HEK293 (cell line): Measurements from ENCODE around the gene ZSCAN18.

ENCODE experiments used
- CTCF ChIA-PET: fragments of 350-600 bp; formaldehyde crosslinking; extraction: SDS; loops from one replicate; lab custom pipeline; 2021; ENCODE audit warnings: antibody characterized with exemption; lab: Yijun Ruan, JAX
- POLR2A ChIA-PET: fragments of 300-600 bp; formaldehyde crosslinking; extraction: SDS; loops from one replicate; lab custom pipeline; 2020; ENCODE audit warnings: antibody characterized with exemption, inconsistent platforms; lab: Yijun Ruan, JAX
- H3K27ac ChIP-seq: fragments of 200-500 bp; sonication (Bioruptor generic); 2 replicates; pipeline ENCODE4 v1.5.1; 2014; ENCODE audit warnings: low read depth, low read length, control low read depth, inconsistent platforms; ENCODE audit errors: extremely low read depth
- H3K36me3 ChIP-seq, 2 experiments: fragments of 200-500 bp in 1 of 2; sonication (Bioruptor generic) in 1 of 2; 1 replicate in 1 of 2; 2 replicates in 1 of 2; pipeline ENCODE4 v1.5.1; 2014 to 2017; ENCODE audit warnings: inconsistent platforms in 2 of 2, low read length in 2 of 2; ENCODE audit not compliant: control insufficient read depth in 2 of 2, insufficient read depth in 1 of 2
- H3K4me1 ChIP-seq: fragments of 200-500 bp; sonication (Bioruptor generic); 2 replicates; pipeline ENCODE4 v1.5.1; 2014; ENCODE audit warnings: mild to moderate bottlenecking, low read length, inconsistent platforms; ENCODE audit not compliant: control insufficient read depth, insufficient read depth
- H3K4me3 ChIP-seq: 2 replicates; pipeline ENCODE4 v1.5.1; 2011; ENCODE audit warnings: low read depth, mild to moderate bottlenecking, control low read depth, low read length, moderate library complexity
- H3K9me3 ChIP-seq: fragments of 200-500 bp; sonication (Bioruptor generic); 2 replicates; pipeline ENCODE4 v1.5.1; 2014; ENCODE audit warnings: low read depth, low read length, inconsistent platforms; ENCODE audit not compliant: control insufficient read depth, insufficient read depth
- AEBP2 ChIP-seq: fragments of 450-650 bp; formaldehyde crosslinking; IDR thresholded peaks from 2 replicates; pipeline ENCODE4 v1.5.1; 2016; ENCODE audit warnings: missing biosample characterization, missing genetic modification characterization, borderline replicate concordance
- FEZF1 ChIP-seq: fragments of 450-650 bp; formaldehyde crosslinking; IDR thresholded peaks from 2 replicates; pipeline ENCODE4 v1.5.1; 2016; ENCODE audit warnings: missing biosample characterization, missing genetic modification characterization
- MEIS1 ChIP-seq: sonication (generic); formaldehyde crosslinking; IDR thresholded peaks from 2 replicates; pipeline ENCODE4 v1.8.1; 2022; ENCODE audit warnings: missing genetic modification reagents, mild to moderate bottlenecking, borderline replicate concordance
- SP3 ChIP-seq: fragments of 450-650 bp; formaldehyde crosslinking; IDR thresholded peaks from 2 replicates; pipeline ENCODE4 v1.5.1; 2016; ENCODE audit warnings: missing biosample characterization, missing genetic modification characterization
- SP7 ChIP-seq: fragments of 450-650 bp; formaldehyde crosslinking; IDR thresholded peaks from 2 replicates; pipeline ENCODE4 v1.5.1; 2016; ENCODE audit warnings: missing biosample characterization, missing genetic modification characterization
- ZNF112 ChIP-seq: fragments of 450-650 bp; formaldehyde crosslinking; IDR thresholded peaks from 2 replicates; pipeline ENCODE4 v1.5.0; 2017; ENCODE audit warnings: missing biosample characterization, missing genetic modification characterization
- ZNF202 ChIP-seq: fragments of 450-650 bp; formaldehyde crosslinking; IDR thresholded peaks from 2 replicates; pipeline ENCODE4 v1.5.1; 2016; ENCODE audit warnings: missing biosample characterization, missing genetic modification characterization, borderline replicate concordance
- ZNF266 ChIP-seq: fragments of 450-650 bp; formaldehyde crosslinking; IDR thresholded peaks from 2 replicates; pipeline ENCODE4 v1.5.1; 2016; ENCODE audit warnings: missing biosample characterization, missing genetic modification characterization, low read depth
- ZNF335 ChIP-seq: fragments of 450-650 bp; formaldehyde crosslinking; conservative IDR thresholded peaks from 2 replicates; pipeline ENCODE4 v1.5.1; 2016; ENCODE audit warnings: missing biosample characterization, missing genetic modification characterization
- ZNF416 ChIP-seq: fragments of 450-650 bp; formaldehyde crosslinking; IDR thresholded peaks from 2 replicates; pipeline ENCODE4 v1.5.1; 2016; ENCODE audit warnings: missing biosample characterization, missing genetic modification characterization
- ZNF473 ChIP-seq: fragments of 450-650 bp; formaldehyde crosslinking; IDR thresholded peaks from 2 replicates; pipeline ENCODE4 v1.5.1; 2017; ENCODE audit warnings: missing biosample characterization, missing genetic modification characterization
- ZNF48 ChIP-seq: fragments of 450-650 bp; formaldehyde crosslinking; IDR thresholded peaks from 2 replicates; pipeline ENCODE4 v1.5.1; 2016; ENCODE audit warnings: missing biosample characterization, missing genetic modification characterization
- ZNF501 ChIP-seq: fragments of 450-650 bp; formaldehyde crosslinking; IDR thresholded peaks from 2 replicates; pipeline ENCODE4 v1.5.1; 2016; ENCODE audit warnings: missing biosample characterization, missing genetic modification characterization
- ZNF514 ChIP-seq: fragments of 450-650 bp; formaldehyde crosslinking; IDR thresholded peaks from 2 replicates; pipeline ENCODE4 v1.5.1; 2016; ENCODE audit warnings: missing biosample characterization, missing genetic modification characterization
- ZNF580 ChIP-seq: fragments of 450-650 bp; formaldehyde crosslinking; IDR thresholded peaks from 2 replicates; pipeline ENCODE4 v1.5.1; 2016; ENCODE audit warnings: missing biosample characterization, missing genetic modification characterization
- ZNF610 ChIP-seq: fragments of 450-650 bp; formaldehyde crosslinking; IDR thresholded peaks from 2 replicates; pipeline ENCODE4 v1.5.1; 2016; ENCODE audit warnings: missing biosample characterization, missing genetic modification characterization, borderline replicate concordance
- ZNF623 ChIP-seq: fragments of 450-650 bp; formaldehyde crosslinking; IDR thresholded peaks from 2 replicates; pipeline ENCODE4 v1.5.1; 2016; ENCODE audit warnings: missing biosample characterization, missing genetic modification characterization
- ZNF626 ChIP-seq: fragments of 450-650 bp; sonication (Bioruptor Pico); formaldehyde crosslinking; IDR thresholded peaks from 2 replicates; pipeline ENCODE4 v1.5.1; 2018; ENCODE audit warnings: missing biosample characterization, missing genetic modification characterization, inconsistent platforms
- ZNF639 ChIP-seq: fragments of 450-650 bp; formaldehyde crosslinking; IDR thresholded peaks from 2 replicates; pipeline ENCODE4 v1.5.1; 2016; ENCODE audit warnings: missing biosample characterization, missing genetic modification characterization
- ZSCAN18 ChIP-seq: fragments of 450-650 bp; formaldehyde crosslinking; IDR thresholded peaks from 2 replicates; pipeline ENCODE4 v1.5.1; 2016; ENCODE audit warnings: missing biosample characterization, missing genetic modification characterization
- ZSCAN23 ChIP-seq: fragments of 450-650 bp; formaldehyde crosslinking; IDR thresholded peaks from 2 replicates; pipeline ENCODE4 v1.5.1; 2016; ENCODE audit warnings: missing biosample characterization, missing genetic modification characterization
- TF ChIP-seq, protein P1 (sequence below): fragments of 450-650 bp; formaldehyde crosslinking; IDR thresholded peaks from 2 replicates; pipeline ENCODE4 v1.5.1; 2016; ENCODE audit warnings: missing biosample characterization, missing genetic modification characterization
- TF ChIP-seq, protein P2 (sequence below): fragments of 450-650 bp; formaldehyde crosslinking; IDR thresholded peaks from 2 replicates; pipeline ENCODE4 v1.5.1; 2016; ENCODE audit warnings: missing biosample characterization, missing genetic modification characterization

Gene ZSCAN18

DNA sequence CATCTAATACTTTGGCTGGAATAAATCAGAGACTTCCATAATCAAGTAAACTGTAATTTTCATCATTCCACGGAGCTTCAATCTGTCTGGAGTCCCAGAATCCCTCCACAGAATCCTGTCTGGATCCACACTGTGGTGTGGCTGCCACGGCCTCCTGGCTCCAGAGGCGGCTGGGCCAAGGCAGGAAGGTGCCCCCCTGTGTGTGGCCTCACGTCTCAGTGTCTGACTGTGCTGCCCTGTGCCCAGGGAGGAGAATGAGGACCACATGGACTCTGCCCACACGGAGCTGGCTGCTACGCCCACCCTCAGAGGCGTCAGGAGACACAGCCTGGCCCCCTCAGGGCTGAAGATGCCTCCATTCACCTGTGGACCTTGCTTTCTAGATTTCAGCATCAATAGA lies 51.2 kb downstream of the ZSCAN18 start:
- no peaks in the 10 kb centered on the region for H3K4me1 ChIP-seq
- ChIA-PET POLR2A (interaction anchor here (0.6 kb wide), 1 partner anchor 565 kb away, joined by 6 read pairs; no protein-coding TSS in a partner anchor), CTCF (no interaction called here)
- no peak overlapping the region for H3K4me3 ChIP-seq
- H3K36me3 ChIP-seq, result no peaks in the 10 kb centered on the region
- H3K9me3 ChIP-seq, result no peaks in the 10 kb centered on the region
- no peak overlapping the region for H3K27ac ChIP-seq
- TF ChIP-seq, protein P1, sequence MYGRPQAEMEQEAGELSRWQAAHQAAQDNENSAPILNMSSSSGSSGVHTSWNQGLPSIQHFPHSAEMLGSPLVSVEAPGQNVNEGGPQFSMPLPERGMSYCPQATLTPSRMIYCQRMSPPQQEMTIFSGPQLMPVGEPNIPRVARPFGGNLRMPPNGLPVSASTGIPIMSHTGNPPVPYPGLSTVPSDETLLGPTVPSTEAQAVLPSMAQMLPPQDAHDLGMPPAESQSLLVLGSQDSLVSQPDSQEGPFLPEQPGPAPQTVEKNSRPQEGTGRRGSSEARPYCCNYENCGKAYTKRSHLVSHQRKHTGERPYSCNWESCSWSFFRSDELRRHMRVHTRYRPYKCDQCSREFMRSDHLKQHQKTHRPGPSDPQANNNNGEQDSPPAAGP (tag by site-specific recombination), result no peak
- TF ChIP-seq ZNF610 (tag by site-specific recombination) (no peak), ZNF48 (tag by site-specific recombination) (no peak), ZNF580 (no peak), FEZF1 (tag by site-specific recombination) (no peak), ZSCAN18 (tag by site-specific recombination) (no peak)
- TF ChIP-seq, protein P2, sequence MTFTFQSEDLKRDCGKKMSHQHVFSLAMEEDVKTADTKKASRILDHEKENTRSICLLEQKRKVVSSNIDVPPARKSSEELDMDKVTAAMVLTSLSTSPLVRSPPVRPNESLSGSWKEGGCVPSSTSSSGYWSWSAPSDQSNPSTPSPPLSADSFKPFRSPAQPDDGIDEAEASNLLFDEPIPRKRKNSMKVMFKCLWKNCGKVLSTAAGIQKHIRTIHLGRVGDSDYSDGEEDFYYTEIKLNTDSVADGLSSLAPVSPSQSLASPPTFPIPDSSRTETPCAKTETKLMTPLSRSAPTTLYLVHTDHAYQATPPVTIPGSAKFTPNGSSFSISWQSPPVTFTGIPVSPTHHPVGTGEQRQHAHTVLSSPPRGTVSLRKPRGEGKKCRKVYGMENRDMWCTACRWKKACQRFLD (tag by site-specific recombination), result no peak
- TF ChIP-seq, all 188 proteins: peak for 0

DNA sequence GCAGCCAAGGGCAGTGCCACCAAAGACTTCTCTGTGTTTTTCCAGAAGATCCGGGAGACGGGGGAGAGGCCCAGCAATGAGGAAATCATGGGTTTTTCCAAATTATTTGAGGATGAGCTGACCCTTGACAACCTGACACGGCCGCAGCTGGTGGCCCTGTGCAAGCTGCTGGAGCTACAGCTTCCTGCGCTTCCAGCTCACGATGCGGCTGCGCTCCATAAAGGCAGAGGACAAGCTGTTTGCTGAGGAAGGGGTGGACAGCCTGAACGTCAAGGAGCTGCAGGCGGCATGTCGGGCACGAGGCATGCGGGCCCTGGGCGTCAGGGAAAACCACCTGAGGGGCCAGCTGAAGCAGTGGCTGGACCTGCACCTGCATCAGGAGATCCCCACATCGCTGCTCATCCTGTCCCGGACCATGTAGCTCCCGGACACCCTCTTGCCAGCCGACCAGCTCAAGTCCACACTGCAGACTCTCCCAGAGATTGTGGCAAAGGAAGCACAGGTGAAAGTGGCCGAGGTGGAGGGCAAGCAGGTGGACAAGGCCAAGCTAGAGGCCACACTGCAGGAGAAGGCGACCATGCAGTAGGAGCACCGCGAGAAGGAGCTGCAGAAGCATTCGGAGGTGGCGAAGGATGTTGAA lies 52.5 kb downstream of the ZSCAN18 start:
- Histone ChIP-seq H3K9me3 (no peaks in the 10 kb centered on the region), H3K4me3 (no peak overlapping the region), H3K4me1 (no peaks in the 10 kb centered on the region), H3K36me3 (no peaks in the 10 kb centered on the region), H3K27ac (no peak overlapping the region)
- no peak for TF ChIP-seq ZNF416 (tag by site-specific recombination)
- no peak for TF ChIP-seq ZNF626
- TF ChIP-seq ZNF202 (tag by site-specific recombination), result no peak
- no peak for TF ChIP-seq SP7 (tag by site-specific recombination)
- no peak for TF ChIP-seq ZNF112 (tag by site-specific recombination)
- no peak for TF ChIP-seq ZNF639
- no peak for TF ChIP-seq ZNF514 (tag by site-specific recombination)
- no peak for TF ChIP-seq ZNF623 (tag by site-specific recombination)
- no peak for TF ChIP-seq SP3 (tag by site-specific recombination)
- TF ChIP-seq, protein P1 (tag by site-specific recombination), result no peak
- no peak for TF ChIP-seq ZNF501 (tag by site-specific recombination)
- no peak for TF ChIP-seq ZNF335 (tag by site-specific recombination)
- TF ChIP-seq AEBP2 (tag by site-specific recombination), result no peak
- TF ChIP-seq MEIS1 (CRISPR knock-in tag), result no peak
- no peak for TF ChIP-seq ZNF266 (tag by site-specific recombination)
- no peak for TF ChIP-seq ZSCAN23 (tag by site-specific recombination)
- TF ChIP-seq ZNF473 (tag by site-specific recombination), result no peak
- CTCF ChIA-PET, result interaction anchor here (0.6 to 1.0 kb wide), 2 partner anchors 12 to 183 kb away, joined by 3 read pairs; partner anchors contain the start of gene ZNF544
- POLR2A ChIA-PET, result interaction anchor here (0.5 to 0.6 kb wide), 2 partner anchors 31 to 109 kb away, joined by 3 to 4 read pairs; no protein-coding TSS in a partner anchor
